ENCODE results near the gene AFAP1.

AFAP1 gene

DNA sequence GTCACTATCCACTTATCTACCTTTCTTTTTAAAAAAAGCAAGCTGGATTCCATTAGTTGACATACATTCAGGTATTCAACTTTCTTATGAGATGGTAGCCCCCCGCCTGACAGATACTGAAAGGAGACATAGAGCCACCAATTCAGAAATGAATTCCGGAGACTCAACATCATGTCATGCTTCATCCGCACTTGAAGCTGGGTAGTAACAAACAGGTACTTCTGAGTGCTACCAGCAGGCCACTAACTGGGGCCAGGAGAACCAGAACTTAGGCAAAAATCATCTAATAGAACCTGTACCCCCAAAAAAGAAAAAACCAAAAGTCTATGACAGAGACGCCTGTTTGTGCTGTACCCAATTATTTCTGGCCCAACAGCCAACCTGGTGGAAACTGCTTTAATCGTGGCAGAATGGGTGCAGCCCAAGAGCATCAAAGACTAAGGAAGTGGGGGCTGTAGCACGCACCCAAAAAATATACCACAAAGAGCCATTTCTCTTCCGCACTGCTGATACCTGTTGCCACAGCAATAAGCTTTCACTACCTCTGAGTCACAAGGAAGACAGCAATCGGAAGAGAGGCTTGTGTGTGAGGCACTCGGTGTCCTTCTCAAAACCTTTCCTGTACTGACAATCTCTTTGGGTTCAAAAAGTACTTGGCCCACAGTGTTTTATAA lies 84.8 kb downstream of the AFAP1 start:
- Histone ChIP-seq H3K4me3 (ENCODE audit: low read depth in 1 of 2, low read length in 1 of 2) (no peak overlapping the region), H3K9me3 (no peaks in the 10 kb centered on the region), H3K27ac (no peak overlapping the region), H3K4me1 (ENCODE audit: control insufficient read depth in 1 of 2, insufficient read depth in 1 of 2, low read depth in 1 of 2, low read length in 1 of 2) (no peaks in the 10 kb centered on the region), H3K27me3 (no peaks in the 10 kb centered on the region), H3K36me3 (peaks cover 24% of the 10 kb centered on the region)
- TF ChIP-seq, protein P1, sequence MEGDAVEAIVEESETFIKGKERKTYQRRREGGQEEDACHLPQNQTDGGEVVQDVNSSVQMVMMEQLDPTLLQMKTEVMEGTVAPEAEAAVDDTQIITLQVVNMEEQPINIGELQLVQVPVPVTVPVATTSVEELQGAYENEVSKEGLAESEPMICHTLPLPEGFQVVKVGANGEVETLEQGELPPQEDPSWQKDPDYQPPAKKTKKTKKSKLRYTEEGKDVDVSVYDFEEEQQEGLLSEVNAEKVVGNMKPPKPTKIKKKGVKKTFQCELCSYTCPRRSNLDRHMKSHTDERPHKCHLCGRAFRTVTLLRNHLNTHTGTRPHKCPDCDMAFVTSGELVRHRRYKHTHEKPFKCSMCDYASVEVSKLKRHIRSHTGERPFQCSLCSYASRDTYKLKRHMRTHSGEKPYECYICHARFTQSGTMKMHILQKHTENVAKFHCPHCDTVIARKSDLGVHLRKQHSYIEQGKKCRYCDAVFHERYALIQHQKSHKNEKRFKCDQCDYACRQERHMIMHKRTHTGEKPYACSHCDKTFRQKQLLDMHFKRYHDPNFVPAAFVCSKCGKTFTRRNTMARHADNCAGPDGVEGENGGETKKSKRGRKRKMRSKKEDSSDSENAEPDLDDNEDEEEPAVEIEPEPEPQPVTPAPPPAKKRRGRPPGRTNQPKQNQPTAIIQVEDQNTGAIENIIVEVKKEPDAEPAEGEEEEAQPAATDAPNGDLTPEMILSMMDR (IDR thresholded peaks at IDR 0.05): no peak

DNA sequence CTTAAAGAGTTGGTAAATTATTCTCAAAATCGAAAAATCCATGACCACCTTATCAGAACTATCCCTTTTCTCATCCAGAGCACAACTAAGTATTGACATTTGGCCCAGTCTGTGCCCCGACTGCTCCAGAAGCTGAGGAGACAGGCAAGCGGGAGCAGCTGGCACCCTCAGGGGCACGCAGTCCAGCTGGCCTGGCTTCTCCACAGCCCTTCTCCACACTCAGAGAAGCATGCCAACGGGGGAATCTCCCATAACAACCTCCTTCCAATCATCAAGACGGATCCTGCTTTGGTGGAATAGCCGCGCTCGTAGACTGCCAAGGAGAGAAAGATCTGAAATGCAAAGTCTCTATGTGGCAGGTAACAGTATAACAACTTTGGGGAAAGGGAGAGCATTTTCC lies 85.4 kb downstream of the AFAP1 start:
- Histone ChIP-seq H3K36me3 (peaks cover 24% of the 10 kb centered on the region), H3K4me1 (ENCODE audit: control insufficient read depth in 1 of 2, insufficient read depth in 1 of 2, low read depth in 1 of 2, low read length in 1 of 2) (no peaks in the 10 kb centered on the region), H3K4me3 (ENCODE audit: low read depth in 1 of 2, low read length in 1 of 2) (no peak overlapping the region), H3K27me3 (no peaks in the 10 kb centered on the region), H3K27ac (no peak overlapping the region), H3K9me3 (no peaks in the 10 kb centered on the region)
- TF ChIP-seq, protein P1 (IDR thresholded peaks at IDR 0.05): no peak

- peaks cover 24% of the 10 kb centered on the region for H3K36me3 ChIP-seq
- H3K9me3 ChIP-seq: no peaks in the 10 kb centered on the region
- H3K4me1 ChIP-seq (ENCODE audit: control insufficient read depth in 1 of 2, insufficient read depth in 1 of 2, low read depth in 1 of 2, low read length in 1 of 2): no peaks in the 10 kb centered on the region
- TF ChIP-seq, protein P1 (IDR thresholded peaks at IDR 0.05): no peak
- no peak overlapping the region for H3K27ac ChIP-seq
- H3K27me3 ChIP-seq: no peaks in the 10 kb centered on the region
- H3K4me3 ChIP-seq (ENCODE audit: low read depth in 1 of 2, low read length in 1 of 2): no peak overlapping the region
These were observed 86.4 kb downstream of the AFAP1 start for GRCh38 chr4:7853271-7853670.

DNA sequence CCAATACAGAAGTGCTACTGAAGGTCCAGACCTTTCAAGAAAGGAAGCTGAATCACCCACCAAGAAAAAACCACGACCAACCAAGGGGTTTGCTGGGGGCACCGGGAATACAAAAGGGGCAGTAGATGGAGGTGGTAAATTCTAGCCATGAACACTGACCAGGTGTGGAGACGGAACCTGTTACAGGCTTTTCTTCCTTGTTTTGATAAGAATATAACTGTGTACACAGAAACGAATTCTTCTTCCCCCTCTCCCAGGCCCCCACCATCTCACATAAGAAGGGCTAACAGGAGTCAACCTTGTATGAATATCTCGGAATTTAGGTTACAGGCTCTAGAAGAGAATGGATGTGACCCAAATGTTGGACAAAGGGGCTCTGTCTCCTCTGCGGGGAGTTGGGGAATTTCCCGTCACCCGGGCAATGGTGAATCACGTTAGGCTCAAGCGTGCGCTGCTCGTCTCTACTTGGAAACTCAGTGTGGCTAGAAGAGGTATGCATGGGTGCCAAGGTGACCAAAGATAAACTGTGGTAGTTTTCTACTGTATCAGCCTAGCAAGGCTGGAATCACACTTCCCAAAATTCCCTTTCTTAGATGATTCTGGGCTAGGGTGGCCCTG lies 87.0 kb downstream of the AFAP1 start:
- Histone ChIP-seq H3K4me3 (ENCODE audit: low read depth in 1 of 2, low read length in 1 of 2) (no peak overlapping the region), H3K4me1 (ENCODE audit: control insufficient read depth in 1 of 2, insufficient read depth in 1 of 2, low read depth in 1 of 2, low read length in 1 of 2) (no peaks in the 10 kb centered on the region), H3K9me3 (no peaks in the 10 kb centered on the region), H3K27ac (no peak overlapping the region), H3K36me3 (peaks cover 24% of the 10 kb centered on the region), H3K27me3 (no peaks in the 10 kb centered on the region)
- TF ChIP-seq, protein P1 (IDR thresholded peaks at IDR 0.05): no peak

GRCh38 chr4:7850489-7850888 lies 89.2 kb downstream of the AFAP1 start:
- no peaks in the 10 kb centered on the region for H3K27me3 ChIP-seq
- H3K36me3 ChIP-seq: peaks cover 24% of the 10 kb centered on the region
- H3K9me3 ChIP-seq: no peaks in the 10 kb centered on the region
- TF ChIP-seq, protein P1 (IDR thresholded peaks at IDR 0.05): no peak
- H3K4me1 ChIP-seq (ENCODE audit: control insufficient read depth in 1 of 2, insufficient read depth in 1 of 2, low read depth in 1 of 2, low read length in 1 of 2): no peaks in the 10 kb centered on the region
- no peak overlapping the region for H3K4me3 ChIP-seq (ENCODE audit: low read depth in 1 of 2, low read length in 1 of 2)
- no peak overlapping the region for H3K27ac ChIP-seq
